Left ventricle myocardium superior (tissue), 1 donor: Measurements from ENCODE around the gene SHROOM3. TPM values are rescaled to one million over a fixed set of nuclear protein-coding genes. Genes with fewer than 3 reads are reported as not detected.

Source experiments
- microRNA-seq: library from miRNA; unstranded; fragments of <30 nt; microRNA quantifications from one replicate; pipeline ENCODE4 v1.2.0, GENCODE V29; 2020; ENCODE audit warnings: borderline number of aligned reads
- total RNA-seq: library from RNA; stranded (reverse); fragmentation: NEBNext Ultra II Directional; extraction: Animal tissue kit (Norgen Biotek cat#: 25700); gene quantifications from one replicate; pipeline ENCODE4 v1.2.1, GENCODE V29; 2021
- donor health status: DM: no; HTN: yes; CAD: no; lungs with severe emphysema.

The SHROOM3 gene
- total RNA-seq, 1 donor from 2014 or later, result 14.2 TPM

Small RNA genes within 50 kb of the gene (microRNA-seq; reads per million reads assigned to microRNA genes)
- not detected for gene MIR4450
- gene MIR548AH, result not detected

Other genes with a start within 250 kb of the SHROOM3 start
- 91.4 TPM for gene SCARB2, start 221.4 kb upstream of the SHROOM3 start, total RNA-seq
- gene FAM47E, start 183.5 kb upstream of the SHROOM3 start, total RNA-seq, result 2.4 TPM
- gene STBD1, start 128.5 kb upstream of the SHROOM3 start, total RNA-seq, result 26.9 TPM
- gene CCDC158, start 14.1 kb upstream of the SHROOM3 start, total RNA-seq, result 0.59 TPM